ENCODE results near the gene SLC25A5. TPM values are rescaled to one million over a fixed set of nuclear protein-coding genes. Genes with fewer than 3 reads are reported as not detected.

The SLC25A5 gene
- total RNA-seq, 1 experiment from 2014 or later = 573 TPM

GRCh38 chrX:119488749-119489148, 20.5 kb downstream of the SLC25A5 start:
- CTCF ChIA-PET = interaction anchor here (1.1 to 3.7 kb wide), 4 partner anchors 10 to 24 kb away, joined by 4 to 36 read pairs (median 5); no protein-coding TSS in a partner anchor
- POLR2A ChIA-PET = no interaction called here
- Mint-ChIP-seq H3K9me3 (no peaks in the 10 kb centered on the region), H3K4me3 (no peak overlapping the region), H3K4me1 (no peaks in the 10 kb centered on the region), H3K36me3 (no peaks in the 10 kb centered on the region), H3K27ac (no peak overlapping the region), H3K27me3 (ENCODE audit: low read depth) (0 out of 2 replicates have a peak, but pooled peaks cover under 1% of the 10 kb centered on the region)
- TF ChIP-seq AFF4 (CRISPR knock-in tag; IDR thresholded peaks at IDR 0.05; ENCODE audit: borderline replicate concordance) = no peak
- TF ChIP-seq TCF7 (CRISPR knock-in tag; IDR thresholded peaks at IDR 0.05; ENCODE audit: low read depth) = no peak
- TF ChIP-seq CTCF (IDR thresholded peaks at IDR 0.05) = peak; percentile 35
- peak; percentile 36 for DNase-seq (ENCODE audit: low spot score)
- ATAC-seq = no peak

GRCh38 chrX:119489212-119490074, 21.2 kb downstream of the SLC25A5 start:
- CTCF ChIA-PET = interaction anchor here (0.7 to 3.7 kb wide), 5 partner anchors 9 to 58 kb away, joined by 3 to 36 read pairs (median 4); no protein-coding TSS in a partner anchor
- Mint-ChIP-seq H3K9me3 (no peaks in the 10 kb centered on the region), H3K36me3 (no peaks in the 10 kb centered on the region), H3K4me1 (no peaks in the 10 kb centered on the region), H3K4me3 (no peak overlapping the region), H3K27me3 (ENCODE audit: low read depth) (no peaks in the 10 kb centered on the region), H3K27ac (no peak overlapping the region)
- DNase-seq (ENCODE audit: low spot score) (no peak), ATAC-seq (no peak)
- POLR2A ChIA-PET = no interaction called here
- TF ChIP-seq ATF2 (CRISPR knock-in tag; IDR thresholded peaks at IDR 0.05; ENCODE audit: borderline replicate concordance, low read depth) (no peak), SMAD4 (CRISPR knock-in tag; IDR thresholded peaks at IDR 0.05) (no peak), CREM (CRISPR knock-in tag; IDR thresholded peaks at IDR 0.05) (no peak), SOX15 (CRISPR knock-in tag; IDR thresholded peaks at IDR 0.05) (no peak), ZNF121 (CRISPR knock-in tag; IDR thresholded peaks at IDR 0.05) (no peak), SMAD3 (CRISPR knock-in tag; IDR thresholded peaks at IDR 0.05; ENCODE audit: borderline replicate concordance) (no peak), FOXK1 (CRISPR knock-in tag; IDR thresholded peaks at IDR 0.05) (no peak), CREB1 (CRISPR knock-in tag; IDR thresholded peaks at IDR 0.05) (no peak), ZNF138 (CRISPR knock-in tag; conservative IDR thresholded peaks at IDR 0.05) (no peak), TCF7 (CRISPR knock-in tag; IDR thresholded peaks at IDR 0.05; ENCODE audit: low read depth) (no peak), RORB (CRISPR knock-in tag; IDR thresholded peaks at IDR 0.05) (no peak), E2F4 (CRISPR knock-in tag; IDR thresholded peaks at IDR 0.05; ENCODE audit: borderline replicate concordance, low read depth) (no peak), IRF2 (CRISPR knock-in tag; IDR thresholded peaks at IDR 0.05; ENCODE audit: borderline replicate concordance, low read depth) (no peak), FOXJ3 (CRISPR knock-in tag; IDR thresholded peaks at IDR 0.05; ENCODE audit: borderline replicate concordance) (no peak)
